HG03064 (cell line): ENCODE measurements around the gene SRSF9.

Experiments
- ATAC-seq: cut with Tn5 transposase; IDR thresholded peaks from one replicate; pipeline ENCODE4 v1.9.1; 2021; ENCODE audit warnings: low read depth; ENCODE audit not compliant: unreplicated experiment

Gene SRSF9

GRCh38 chr12:120413901-120414695 is 55.5 kb downstream of the SRSF9 start:
- no peak for ATAC-seq

GRCh38 chr12:120412421-120412820 is 57.1 kb downstream of the SRSF9 start:
- ATAC-seq, result no peak
